ENCODE measurements around the gene NPC2. TPM values are rescaled to one million over a fixed set of nuclear protein-coding genes. Genes with fewer than 3 reads are reported as not detected.

NPC2 gene
- total RNA-seq, 4 donors from 2014 or later: 229 to 483 (median 297) TPM

DNA sequence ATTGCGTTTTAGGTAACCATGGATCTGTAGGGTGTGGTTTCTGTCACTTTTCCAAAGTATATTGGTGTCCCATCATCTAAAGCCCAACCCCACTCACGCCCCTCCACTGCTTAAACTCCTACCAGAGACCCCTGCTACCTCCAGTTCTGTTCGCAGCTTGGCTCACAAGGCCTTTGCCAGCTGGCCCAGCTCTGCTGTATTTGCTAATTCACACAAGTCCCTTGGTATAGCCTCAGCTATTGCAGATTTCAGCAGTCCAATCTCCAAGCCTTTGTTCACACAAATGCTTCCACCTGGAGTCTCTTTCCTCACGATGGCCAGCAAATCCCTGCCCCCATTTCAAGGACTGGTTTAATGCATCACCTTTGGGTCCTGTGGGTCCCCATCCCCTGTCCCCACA is 24.6 kb upstream of the NPC2 start:
- DNase-seq (ENCODE audit: low spot score in 2 of 2): no peak
- WGBS, 2 donors: 61 to 63% methylated on average over 4 of the region's 4 CpGs
- TF ChIP-seq POLR2A (IDR thresholded peaks at IDR 0.05): no peak
- TF ChIP-seq, protein P1, sequence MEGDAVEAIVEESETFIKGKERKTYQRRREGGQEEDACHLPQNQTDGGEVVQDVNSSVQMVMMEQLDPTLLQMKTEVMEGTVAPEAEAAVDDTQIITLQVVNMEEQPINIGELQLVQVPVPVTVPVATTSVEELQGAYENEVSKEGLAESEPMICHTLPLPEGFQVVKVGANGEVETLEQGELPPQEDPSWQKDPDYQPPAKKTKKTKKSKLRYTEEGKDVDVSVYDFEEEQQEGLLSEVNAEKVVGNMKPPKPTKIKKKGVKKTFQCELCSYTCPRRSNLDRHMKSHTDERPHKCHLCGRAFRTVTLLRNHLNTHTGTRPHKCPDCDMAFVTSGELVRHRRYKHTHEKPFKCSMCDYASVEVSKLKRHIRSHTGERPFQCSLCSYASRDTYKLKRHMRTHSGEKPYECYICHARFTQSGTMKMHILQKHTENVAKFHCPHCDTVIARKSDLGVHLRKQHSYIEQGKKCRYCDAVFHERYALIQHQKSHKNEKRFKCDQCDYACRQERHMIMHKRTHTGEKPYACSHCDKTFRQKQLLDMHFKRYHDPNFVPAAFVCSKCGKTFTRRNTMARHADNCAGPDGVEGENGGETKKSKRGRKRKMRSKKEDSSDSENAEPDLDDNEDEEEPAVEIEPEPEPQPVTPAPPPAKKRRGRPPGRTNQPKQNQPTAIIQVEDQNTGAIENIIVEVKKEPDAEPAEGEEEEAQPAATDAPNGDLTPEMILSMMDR (IDR thresholded peaks at IDR 0.05): no peak
- intact Hi-C loops (cut with DNase I; ENCODE audit: low total_unique reads): no loop called here
- H3K4me3 ChIP-seq (ENCODE audit: low read depth, poor library complexity, severe bottlenecking): no peak overlapping the region

DNA sequence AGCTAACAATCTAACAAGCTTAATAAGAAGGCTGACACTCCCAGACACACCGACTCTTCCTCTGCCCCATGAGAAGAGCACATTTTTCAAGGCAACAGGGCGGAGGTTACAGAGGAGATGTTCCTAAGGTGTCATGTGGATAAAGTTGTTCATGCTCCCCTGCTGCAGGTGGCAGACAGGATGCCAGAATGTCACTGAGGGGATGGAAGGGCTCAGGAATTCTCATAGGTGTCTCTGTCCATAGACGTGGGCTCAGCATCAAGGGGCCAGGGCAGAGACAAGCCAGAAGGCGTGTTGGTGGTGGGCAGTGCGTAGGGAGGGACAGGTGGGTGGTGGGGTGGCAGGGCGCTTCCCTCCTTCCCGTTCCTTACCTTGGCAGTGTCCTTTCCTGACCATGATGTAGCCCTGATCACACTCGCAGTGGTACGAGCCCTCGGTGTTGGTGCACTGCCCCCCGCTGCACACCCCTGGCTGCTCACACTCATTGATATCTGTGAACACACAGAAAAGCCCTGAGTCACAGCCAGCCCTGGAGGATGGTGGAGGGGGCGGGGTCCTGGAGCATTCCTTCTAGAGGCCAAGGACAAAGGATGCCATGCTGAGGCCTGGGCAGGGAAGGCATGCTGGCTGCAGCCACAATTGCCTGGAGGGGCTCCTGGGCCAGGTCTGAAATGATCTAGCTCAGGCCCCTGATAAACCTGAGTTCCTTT is 23.5 kb upstream of the NPC2 start:
- TF ChIP-seq POLR2A (IDR thresholded peaks at IDR 0.05): no peak
- TF ChIP-seq, protein P1 (IDR thresholded peaks at IDR 0.05): no peak
- intact Hi-C loops (cut with DNase I; ENCODE audit: low total_unique reads): no loop called here
- 89 to 91% methylated on average over 12 of the region's 12 CpGs for WGBS, 2 donors
- DNase-seq (ENCODE audit: low spot score in 2 of 2): no peak
- no peak overlapping the region for H3K4me3 ChIP-seq (ENCODE audit: low read depth, poor library complexity, severe bottlenecking)

DNA sequence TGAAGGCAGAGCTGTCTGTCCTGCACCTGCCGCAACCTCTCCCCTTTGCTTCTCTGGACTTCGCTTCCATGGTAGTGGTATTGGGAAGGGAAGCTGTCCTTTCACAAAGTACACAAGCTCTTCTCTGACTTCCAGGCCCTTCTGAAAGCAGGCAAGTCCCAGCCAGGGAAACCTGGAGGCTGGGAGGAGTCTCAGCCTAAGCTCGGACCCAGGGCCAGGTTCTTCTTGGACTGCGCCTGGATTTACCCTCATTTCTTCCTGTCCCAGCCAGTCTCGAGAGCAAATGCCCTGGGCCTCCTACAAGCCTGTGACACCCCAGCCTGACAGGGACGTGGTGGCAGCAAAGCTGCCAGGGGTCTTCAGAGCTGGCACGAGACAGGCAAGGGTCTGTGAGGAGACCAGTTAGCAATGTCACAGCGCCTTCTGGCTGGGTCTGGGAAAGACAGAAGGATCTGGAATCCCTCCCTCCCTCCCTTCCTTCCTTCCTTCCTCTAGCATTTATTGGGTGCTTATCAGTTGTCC is 22.8 kb upstream of the NPC2 start:
- no peak overlapping the region for H3K4me3 ChIP-seq (ENCODE audit: low read depth, poor library complexity, severe bottlenecking)
- no peak for DNase-seq (ENCODE audit: low spot score in 2 of 2)
- intact Hi-C loops (cut with DNase I; ENCODE audit: low total_unique reads): no loop called here
- TF ChIP-seq, protein P1 (IDR thresholded peaks at IDR 0.05): no peak
- no peak for TF ChIP-seq POLR2A (IDR thresholded peaks at IDR 0.05)
- WGBS, 2 donors: 90 to 95% methylated on average over 8 of the region's 8 CpGs

DNA sequence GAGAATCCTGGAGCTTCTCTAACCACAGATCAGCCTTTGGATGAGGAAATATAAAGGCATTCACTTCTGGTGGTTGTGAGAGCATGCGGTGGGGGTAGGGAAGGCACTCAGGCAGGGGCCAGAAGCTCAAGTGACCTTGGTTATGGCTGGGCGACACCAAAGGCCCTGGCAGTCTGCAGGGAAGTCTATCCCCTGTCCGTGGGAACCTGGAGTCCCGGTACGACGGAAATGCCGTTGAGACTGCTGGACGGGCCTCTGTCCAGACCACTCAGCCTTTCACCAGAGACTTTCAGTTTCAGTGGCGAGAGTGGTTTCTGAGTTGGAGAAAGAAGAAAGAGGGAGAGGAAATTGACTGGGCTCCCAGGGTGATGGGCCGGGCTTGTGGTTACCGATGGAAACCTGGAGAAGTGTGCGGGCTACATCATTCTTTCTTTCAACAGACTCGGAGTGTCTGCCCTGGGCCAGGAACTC is 21.4 kb upstream of the NPC2 start:
- WGBS, 2 donors: 43 to 59% methylated on average over 12 to 13 of the region's 13 CpGs
- intact Hi-C loops (cut with DNase I; ENCODE audit: low total_unique reads): no loop called here
- H3K4me3 ChIP-seq (ENCODE audit: low read depth, poor library complexity, severe bottlenecking): no peak overlapping the region
- TF ChIP-seq, protein P1 (IDR thresholded peaks at IDR 0.05): no peak
- TF ChIP-seq POLR2A (IDR thresholded peaks at IDR 0.05): no peak
- DNase-seq (ENCODE audit: low spot score in 2 of 2): no peak

DNA sequence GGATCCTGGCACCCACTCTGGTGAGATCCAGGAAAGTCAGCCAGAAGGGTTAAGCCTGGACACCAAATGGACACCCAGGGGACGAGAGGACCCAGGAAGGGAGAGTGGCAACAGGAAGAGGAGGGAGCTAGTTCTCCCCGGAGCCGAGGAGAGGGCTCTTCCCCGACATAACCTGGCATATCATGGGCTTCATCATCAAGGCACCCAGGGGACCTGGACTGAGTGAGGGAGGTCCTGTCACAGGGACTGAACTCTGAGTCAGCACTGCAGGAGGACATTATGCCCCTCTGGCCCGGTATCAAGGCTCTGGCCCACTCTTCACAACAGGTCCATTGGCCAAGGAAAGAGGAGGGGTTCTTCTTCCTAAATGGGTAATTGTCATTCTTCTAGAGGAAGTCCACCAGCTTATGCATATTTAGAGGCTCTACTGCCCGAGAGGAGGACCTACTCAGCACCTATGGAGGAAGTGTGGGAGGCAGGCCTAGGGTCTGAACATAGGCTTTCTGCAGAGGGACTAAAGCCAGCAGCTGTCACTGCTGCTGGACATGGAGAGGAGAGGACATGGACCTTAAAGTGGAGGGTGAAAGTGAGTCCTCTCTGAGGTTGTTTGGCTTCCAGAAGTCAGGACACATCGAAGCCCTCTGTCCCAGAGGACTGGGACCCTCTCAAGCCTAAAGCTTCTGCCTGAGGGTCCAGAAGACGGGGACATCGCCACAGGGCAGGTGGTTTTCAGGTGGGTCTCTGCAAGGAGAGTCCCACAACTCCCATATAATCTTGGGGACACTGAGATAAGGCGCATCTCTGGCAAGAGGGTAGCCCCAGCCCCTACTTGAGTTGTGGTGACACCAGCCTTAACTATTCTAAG is 19.1 kb upstream of the NPC2 start:
- TF ChIP-seq POLR2A (IDR thresholded peaks at IDR 0.05): no peak
- no peak overlapping the region for H3K4me3 ChIP-seq (ENCODE audit: low read depth, poor library complexity, severe bottlenecking)
- 78 to 90% methylated on average over 10 of the region's 10 CpGs for WGBS, 2 donors
- intact Hi-C loops (cut with DNase I; ENCODE audit: low total_unique reads): no loop called here
- no peak for DNase-seq (ENCODE audit: low spot score in 2 of 2)

DNA sequence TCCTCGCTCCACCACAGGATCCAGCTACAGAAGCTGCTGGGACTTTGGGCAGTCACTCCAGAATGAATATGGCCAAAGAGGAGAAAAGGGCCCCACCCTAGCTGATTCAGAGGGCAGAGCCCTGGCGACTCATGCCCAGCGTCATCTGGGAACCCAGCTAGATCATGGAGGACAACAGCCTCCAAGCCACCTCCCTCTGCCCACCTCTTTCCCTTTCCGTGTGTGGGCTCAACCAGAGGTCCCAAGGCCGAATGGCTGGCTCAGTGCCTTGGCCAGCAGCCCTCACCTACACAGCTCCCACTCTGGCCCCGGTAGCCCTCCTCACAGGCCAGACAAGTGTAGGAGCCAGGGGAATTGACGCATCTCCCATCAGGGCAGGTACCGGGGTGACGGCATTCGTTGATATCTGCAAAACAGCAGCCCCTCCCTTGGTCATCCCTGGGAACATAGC is 17.9 kb upstream of the NPC2 start:
- WGBS, 2 donors: 68 to 69% methylated on average over 10 of the region's 10 CpGs
- intact Hi-C loops (cut with DNase I; ENCODE audit: low total_unique reads): no loop called here
- no peak for DNase-seq (ENCODE audit: low spot score in 2 of 2)

More for the DNA sequence above, 17.9 kb upstream of the NPC2 start:
- no peak overlapping the region for H3K4me3 ChIP-seq (ENCODE audit: low read depth, poor library complexity, severe bottlenecking)
- TF ChIP-seq POLR2A (IDR thresholded peaks at IDR 0.05): no peak
- TF ChIP-seq, protein P1 (IDR thresholded peaks at IDR 0.05): no peak

Measured in lower leg skin (tissue), 4 donors.